Vagina (tissue), 2 donors: Measurements from ENCODE around the gene SLC28A1. TPM values are rescaled to one million over a fixed set of nuclear protein-coding genes. Genes with fewer than 3 reads are reported as not detected.

ENCODE experiments used
- DNase-seq, 2 donors: peaks; one replicate each; pipeline ENCODE4 v3.0.0-alpha.2; 2017; ENCODE audit errors: extremely low spot score in 2 of 2
- H3K27ac ChIP-seq: fragments of 200-600 bp; sonication (generic); one replicate; pipeline ENCODE4 v1.5.1; 2019
- H3K27me3 ChIP-seq: fragments of 200-600 bp; sonication (generic); one replicate; pipeline ENCODE4 v1.5.1; 2019
- H3K36me3 ChIP-seq, 2 donors: fragments of 200-600 bp; sonication (generic); one replicate each; pipeline ENCODE4 v1.5.1; 2017 to 2019
- H3K4me1 ChIP-seq: fragments of 200-600 bp; sonication (generic); one replicate; pipeline ENCODE4 v1.5.1; 2019
- H3K4me3 ChIP-seq, 2 donors: fragments of 200-600 bp; sonication (generic); 1 replicate in 1 of 2; 2 replicates in 1 of 2; pipeline ENCODE4 v1.5.1; 2016 to 2019
- H3K9me3 ChIP-seq: fragments of 200-600 bp; sonication (generic); one replicate; pipeline ENCODE4 v1.5.1; 2019
- CTCF ChIP-seq, 3 experiments: fragments of 450-650 bp in 2 of 3; fragments of 200-600 bp in 1 of 3; sonication (generic) in 1 of 3; IDR thresholded peaks; one replicate each; pipeline ENCODE4 v1.5.1; 2017 to 2019; ENCODE audit warnings: antibody characterized with exemption in 3 of 3, mild to moderate bottlenecking in 2 of 3, moderate library complexity in 2 of 3
- POLR2A ChIP-seq, 2 donors: fragments of 450-650 bp; IDR thresholded peaks; one replicate each; pipeline ENCODE4 v1.6.1; 2017; ENCODE audit warnings: antibody characterized with exemption in 2 of 2, mild to moderate bottlenecking in 2 of 2, moderate library complexity in 2 of 2
- POLR2AphosphoS5 ChIP-seq, 2 donors: sonication (generic); formaldehyde crosslinking; IDR thresholded peaks; one replicate each; pipeline ENCODE4 v1.9.0; 2017; ENCODE audit warnings: antibody characterized with exemption in 2 of 2, mild to moderate bottlenecking in 2 of 2, low read depth in 1 of 2; ENCODE audit not compliant: insufficient read depth in 1 of 2
- intact Hi-C: fragments of 100-400 bp; cut with DNase I; formaldehyde crosslinking; loops from one replicate; pipeline ENCODE4 v1.15.1; 2023
- total RNA-seq: library from RNA; depleted of rRNA; stranded (reverse); fragments of >200 nt; gene quantifications from one replicate; pipeline ENCODE4 v1.2.3, GENCODE V29; 2016

The SLC28A1 gene
- total RNA-seq, 1 donor from 2014 or later: not detected

- intact Hi-C loops: no loop called here
- Histone ChIP-seq H3K27me3 (no peaks in the 10 kb centered on the region), H3K27ac (no peak overlapping the region), H3K4me1 (no peaks in the 10 kb centered on the region), H3K36me3 (no peaks in the 10 kb centered on the region), H3K4me3 (no peak overlapping the region), H3K9me3 (no peaks in the 10 kb centered on the region)
- no peak for DNase-seq
- TF ChIP-seq POLR2A (IDR thresholded peaks at IDR 0.05) (no peak), CTCF (IDR thresholded peaks at IDR 0.05) (no peak), POLR2AphosphoS5 (IDR thresholded peaks at IDR 0.05; ENCODE audit: insufficient read depth in 1 of 2, low read depth in 1 of 2) (no peak)
Observed at GRCh38 chr15:84855765-84856164, 28.7 kb upstream of the SLC28A1 start.

GRCh38 chr15:84856731-84857417, 27.6 kb upstream of the SLC28A1 start:
- intact Hi-C loops: no loop called here
- no peak overlapping the region for H3K27ac ChIP-seq
- H3K4me3 ChIP-seq: no peak overlapping the region
- H3K27me3 ChIP-seq: no peaks in the 10 kb centered on the region
- TF ChIP-seq CTCF (IDR thresholded peaks at IDR 0.05) (no peak), POLR2A (IDR thresholded peaks at IDR 0.05) (no peak), POLR2AphosphoS5 (IDR thresholded peaks at IDR 0.05; ENCODE audit: insufficient read depth in 1 of 2, low read depth in 1 of 2) (no peak)
- DNase-seq: no peak
- no peaks in the 10 kb centered on the region for H3K36me3 ChIP-seq
- H3K4me1 ChIP-seq: no peaks in the 10 kb centered on the region
- no peaks in the 10 kb centered on the region for H3K9me3 ChIP-seq

- intact Hi-C loops: no loop called here
- no peak for DNase-seq
- Histone ChIP-seq H3K4me3 (no peak overlapping the region), H3K27ac (no peak overlapping the region), H3K4me1 (no peaks in the 10 kb centered on the region), H3K27me3 (no peaks in the 10 kb centered on the region), H3K9me3 (no peaks in the 10 kb centered on the region), H3K36me3 (no peaks in the 10 kb centered on the region)
- TF ChIP-seq POLR2A (IDR thresholded peaks at IDR 0.05) (no peak), CTCF (IDR thresholded peaks at IDR 0.05) (no peak), POLR2AphosphoS5 (IDR thresholded peaks at IDR 0.05; ENCODE audit: insufficient read depth in 1 of 2, low read depth in 1 of 2) (no peak)
Observed at GRCh38 chr15:84857418-84858004, 27.0 kb upstream of the SLC28A1 start.

GRCh38 chr15:84858231-84858630, 26.2 kb upstream of the SLC28A1 start:
- no peak for TF ChIP-seq CTCF (IDR thresholded peaks at IDR 0.05)
- TF ChIP-seq POLR2AphosphoS5 (IDR thresholded peaks at IDR 0.05; ENCODE audit: insufficient read depth in 1 of 2, low read depth in 1 of 2): no peak
- Histone ChIP-seq H3K4me3 (no peak overlapping the region), H3K9me3 (no peaks in the 10 kb centered on the region), H3K36me3 (no peaks in the 10 kb centered on the region), H3K27me3 (no peaks in the 10 kb centered on the region), H3K27ac (no peak overlapping the region), H3K4me1 (peaks cover 1% of the 10 kb centered on the region)
- no peak for DNase-seq
- intact Hi-C loops: no loop called here

- peaks cover 11% of the 10 kb centered on the region for H3K4me1 ChIP-seq
- TF ChIP-seq POLR2AphosphoS5 (IDR thresholded peaks at IDR 0.05; ENCODE audit: insufficient read depth in 1 of 2, low read depth in 1 of 2) (peak; percentile 40 to 72), POLR2A (IDR thresholded peaks at IDR 0.05) (no peak), CTCF (IDR thresholded peaks at IDR 0.05) (no peak)
- no peak overlapping the region for H3K4me3 ChIP-seq
- DNase-seq: no peak
- no peaks in the 10 kb centered on the region for H3K9me3 ChIP-seq
- H3K27ac ChIP-seq: no peak overlapping the region
- no peaks in the 10 kb centered on the region for H3K27me3 ChIP-seq
- no peaks in the 10 kb centered on the region for H3K36me3 ChIP-seq
- intact Hi-C loops: no loop called here
Observed at GRCh38 chr15:84859144-84859543, 25.3 kb upstream of the SLC28A1 start.
